ENCODE data around the gene MGMT.
"Not testable (repeated sequence)": the region's sequence is repeated elsewhere in the genome, so short reads cannot be mapped to it uniquely, and the experiment has no call there.

MGMT gene

DNA sequence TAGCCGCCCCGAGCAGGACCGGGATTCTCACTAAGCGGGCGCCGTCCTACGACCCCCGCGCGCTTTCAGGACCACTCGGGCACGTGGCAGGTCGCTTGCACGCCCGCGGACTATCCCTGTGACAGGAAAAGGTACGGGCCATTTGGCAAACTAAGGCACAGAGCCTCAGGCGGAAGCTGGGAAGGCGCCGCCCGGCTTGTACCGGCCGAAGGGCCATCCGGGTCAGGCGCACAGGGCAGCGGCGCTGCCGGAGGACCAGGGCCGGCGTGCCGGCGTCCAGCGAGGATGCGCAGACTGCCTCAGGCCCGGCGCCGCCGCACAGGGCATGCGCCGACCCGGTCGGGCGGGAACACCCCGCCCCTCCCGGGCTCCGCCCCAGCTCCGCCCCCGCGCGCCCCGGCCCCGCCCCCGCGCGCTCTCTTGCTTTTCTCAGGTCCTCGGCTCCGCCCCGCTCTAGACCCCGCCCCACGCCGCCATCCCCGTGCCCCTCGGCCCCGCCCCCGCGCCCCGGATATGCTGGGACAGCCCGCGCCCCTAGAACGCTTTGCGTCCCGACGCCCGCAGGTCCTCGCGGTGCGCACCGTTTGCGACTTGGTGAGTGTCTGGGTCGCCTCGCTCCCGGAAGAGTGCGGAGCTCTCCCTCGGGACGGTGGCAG is at the start of gene MGMT:
TSS of gene MGMT (plus strand) at position 539 of the 656 bp plus-strand sequence.
- no peak for DNase-seq

DNA sequence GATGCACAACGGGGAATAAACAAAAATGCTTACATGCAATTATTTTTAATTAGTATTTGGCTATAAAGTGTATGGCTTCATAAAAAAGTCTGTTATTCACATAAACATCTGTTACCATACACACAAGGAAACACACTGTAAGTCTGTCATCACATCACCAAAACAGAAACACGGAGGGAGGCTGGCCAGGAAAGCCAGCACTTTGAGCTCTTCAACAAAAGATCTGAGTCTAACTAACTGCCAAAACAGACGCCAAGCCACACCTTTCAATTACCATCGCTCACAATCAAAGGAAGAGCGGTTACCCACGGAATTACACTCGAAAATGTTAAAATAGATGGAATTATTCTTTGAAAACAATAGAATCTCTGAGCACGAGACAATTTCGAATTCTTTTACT is 49.2 kb upstream of the MGMT start:
- DNase-seq = no peak

DNA sequence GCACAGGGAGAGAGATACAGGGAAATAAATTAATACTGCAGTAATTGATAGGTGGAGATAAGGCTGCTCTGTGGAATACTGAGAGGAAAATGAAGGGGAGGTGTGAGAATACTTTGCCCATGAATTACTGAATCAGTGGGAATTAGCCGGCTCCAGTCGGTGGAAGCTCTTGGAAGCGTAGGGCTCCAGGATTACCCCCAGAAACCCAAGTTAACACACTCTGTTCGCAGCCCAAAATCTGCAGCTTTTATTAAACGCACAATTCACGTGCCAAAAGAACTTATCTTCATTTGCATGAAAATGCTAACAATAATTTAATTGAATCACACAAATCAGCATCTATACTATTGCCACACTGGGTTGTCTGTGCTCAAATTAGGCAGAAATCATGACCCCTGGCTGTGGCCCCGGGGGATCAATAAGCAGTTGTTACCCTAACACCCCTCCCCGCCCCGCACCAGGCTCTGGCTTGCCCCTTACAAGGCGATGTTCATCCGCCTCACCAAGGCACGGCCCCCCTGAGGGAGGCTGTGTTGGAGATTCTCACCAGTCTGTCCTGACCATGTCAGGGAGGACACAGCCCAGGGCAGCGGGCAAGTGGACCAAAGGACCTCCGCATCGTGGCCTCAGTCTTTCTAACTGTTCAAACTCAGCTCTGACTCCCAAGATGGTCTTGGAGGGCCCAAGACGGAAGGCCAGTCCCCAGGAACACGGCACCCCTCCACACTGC is 48.4 kb upstream of the MGMT start:
- no peak for DNase-seq

DNA sequence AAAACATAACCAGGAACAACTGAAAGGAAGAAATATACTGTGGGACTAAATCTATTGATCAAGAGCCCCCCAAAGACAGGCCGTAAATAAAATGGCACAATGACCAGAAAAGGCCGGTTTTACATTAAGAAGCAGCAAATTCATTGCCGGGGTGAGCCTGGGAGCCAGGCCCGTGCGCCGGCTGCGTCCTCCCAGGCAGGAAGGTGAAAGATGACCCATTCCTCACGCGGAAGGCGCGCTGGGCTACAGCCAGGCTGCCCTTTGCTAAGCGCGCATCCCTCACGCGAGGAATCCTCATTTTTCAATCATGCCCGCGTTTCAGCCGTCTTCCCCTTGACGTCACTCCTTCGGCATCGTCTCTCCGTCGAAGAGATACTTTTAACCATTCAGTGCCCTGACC is 47.6 kb upstream of the MGMT start:
- DNase-seq = no peak

DNA sequence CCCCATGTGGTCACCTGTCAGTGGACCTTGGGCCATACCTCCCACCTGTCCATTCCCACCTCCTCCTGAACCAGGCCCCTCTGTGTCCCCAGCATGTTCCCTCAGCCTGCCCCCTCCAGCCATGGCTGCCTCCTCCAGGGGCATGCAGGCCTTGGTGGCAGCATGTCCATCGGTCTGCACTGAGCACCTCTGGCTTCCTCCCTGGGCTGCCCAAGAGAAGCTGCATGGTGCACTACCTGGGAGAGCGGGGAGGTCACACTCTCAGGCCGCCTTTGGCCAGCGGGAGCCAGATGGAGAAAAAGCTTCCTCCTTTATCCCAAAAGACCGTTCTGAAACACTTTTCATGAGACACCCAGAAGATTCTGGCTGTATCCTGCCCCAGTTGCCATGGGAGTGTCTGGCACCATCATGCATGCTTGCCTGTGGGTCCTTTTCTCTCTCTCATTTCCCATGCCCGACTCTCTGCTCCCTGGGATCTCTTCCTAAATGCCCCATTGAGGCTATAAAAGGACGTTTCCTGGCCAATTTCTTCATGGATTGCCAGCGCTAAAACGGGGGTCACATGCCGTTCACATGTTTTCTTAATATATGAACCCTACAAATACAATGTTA is 45.5 kb upstream of the MGMT start:
- DNase-seq = no peak

DNA sequence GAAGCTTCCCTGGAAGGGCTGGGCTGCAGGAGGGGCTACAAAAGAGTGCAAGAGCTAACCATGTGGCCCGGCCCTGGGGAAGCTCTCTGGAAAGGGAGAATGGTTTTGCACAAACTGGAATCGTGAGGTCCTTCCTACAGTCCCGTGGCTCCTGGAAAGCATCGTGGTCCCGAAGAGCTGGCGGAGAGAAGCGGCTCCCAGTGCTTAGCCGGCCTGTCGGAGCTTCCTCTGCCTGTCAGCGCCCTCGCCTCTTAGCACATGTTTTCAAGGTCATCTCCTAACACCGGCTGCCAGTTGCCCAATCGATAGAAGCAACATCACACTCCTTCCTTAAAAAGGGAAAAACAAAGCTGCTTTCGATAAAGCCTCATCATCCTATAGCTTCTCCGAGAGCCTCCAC is 42.1 kb upstream of the MGMT start:
- no peak for DNase-seq

DNA sequence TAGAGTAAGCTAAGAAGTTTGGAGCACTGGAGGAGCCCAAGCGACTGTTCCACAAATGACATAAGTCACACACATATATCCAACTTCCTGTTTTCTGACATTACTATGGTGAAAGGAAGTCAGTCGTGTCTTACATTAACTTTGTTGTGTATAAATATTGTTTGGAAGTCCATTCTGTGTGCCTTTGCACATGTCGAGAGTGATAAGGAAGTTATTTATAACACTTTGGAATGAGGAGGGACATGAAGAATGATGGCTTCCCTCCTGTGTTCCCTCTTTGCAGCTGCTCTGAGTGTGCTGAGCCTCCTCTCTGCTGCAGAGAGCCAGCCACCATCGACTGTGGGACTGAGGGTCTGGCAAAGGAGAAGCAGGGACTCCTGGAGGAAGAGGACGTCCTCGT is 40.4 kb upstream of the MGMT start:
- no peak for DNase-seq

DNA sequence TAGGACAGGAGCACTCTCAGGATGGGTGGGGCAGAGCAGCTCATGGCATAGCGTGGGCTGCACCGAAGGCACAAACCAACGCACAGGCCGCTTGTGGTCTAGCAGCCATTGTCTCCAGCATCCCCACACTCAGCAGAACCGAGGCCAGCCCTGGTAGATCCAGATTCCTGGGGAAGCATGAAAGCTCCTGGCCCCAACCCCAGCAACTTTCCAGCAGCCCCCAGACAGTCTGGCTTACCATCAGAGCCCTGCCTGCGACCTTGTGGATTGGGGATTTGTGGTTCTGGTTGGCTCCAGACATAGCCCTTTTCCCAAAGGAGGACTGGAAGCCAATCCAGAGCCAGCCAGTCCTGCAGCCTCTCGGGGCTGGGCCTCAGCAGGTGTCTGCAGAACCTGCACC is 33.8 kb upstream of the MGMT start:
- no peak for DNase-seq

DNA sequence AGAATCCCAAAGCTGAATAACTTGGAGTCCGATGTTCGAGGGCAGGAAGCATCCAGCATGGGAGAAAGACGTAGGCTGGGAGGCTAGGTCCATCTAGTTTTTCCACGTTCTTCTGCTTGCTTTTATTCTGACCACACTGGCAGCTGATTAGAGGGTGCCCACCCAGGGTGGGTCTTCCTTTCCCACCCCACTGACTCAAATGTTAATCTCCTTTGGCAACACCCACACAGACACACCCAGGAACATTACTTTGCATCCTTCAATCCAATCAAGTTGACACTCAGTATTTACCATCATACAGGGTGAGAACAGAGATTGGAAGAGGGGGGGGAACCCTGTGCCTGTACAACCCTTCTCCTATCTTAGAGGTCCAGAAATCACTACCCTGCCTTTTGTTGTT is 31.3 kb upstream of the MGMT start:
- not testable (repeated sequence) for DNase-seq

DNA sequence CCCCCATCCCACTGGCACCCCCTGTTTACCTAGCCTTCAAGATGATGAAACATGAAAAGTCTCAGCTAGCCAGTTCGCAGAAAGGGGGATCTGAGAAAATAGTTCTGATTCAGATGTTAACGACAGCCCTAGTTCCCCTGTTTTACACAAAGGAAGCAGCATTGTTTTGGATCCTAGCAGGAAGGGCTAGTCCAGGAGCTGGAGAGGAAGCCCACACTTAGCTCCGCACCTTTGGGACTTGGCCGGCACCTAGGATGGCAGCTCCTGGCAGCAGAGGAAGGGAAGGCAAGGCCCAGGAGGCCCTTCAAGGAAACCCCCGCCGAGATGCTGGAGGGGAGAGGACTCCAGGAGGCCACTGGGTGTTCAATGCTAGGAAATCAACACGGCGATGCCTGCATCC is 29.0 kb upstream of the MGMT start:
- no peak for DNase-seq

DNA sequence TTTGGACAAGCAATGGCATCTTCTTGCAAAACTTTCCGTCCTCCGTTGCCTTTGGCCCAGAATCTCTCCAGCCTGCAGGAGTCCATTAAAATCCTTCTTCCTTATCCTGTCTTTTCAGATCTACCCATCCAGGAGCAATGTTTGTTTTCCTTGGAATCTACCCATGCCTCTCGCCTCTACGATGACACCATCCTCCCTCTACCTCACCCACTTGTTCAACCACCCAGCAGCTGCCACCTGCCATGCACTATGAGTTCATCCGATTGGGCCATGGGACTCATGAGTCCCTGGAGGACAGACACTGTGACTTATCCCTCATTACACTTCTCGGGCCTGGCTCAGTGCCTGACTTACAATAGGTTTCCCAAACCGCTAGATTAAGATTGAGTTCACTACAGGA is 26.8 kb upstream of the MGMT start:
- no peak for DNase-seq

DNA sequence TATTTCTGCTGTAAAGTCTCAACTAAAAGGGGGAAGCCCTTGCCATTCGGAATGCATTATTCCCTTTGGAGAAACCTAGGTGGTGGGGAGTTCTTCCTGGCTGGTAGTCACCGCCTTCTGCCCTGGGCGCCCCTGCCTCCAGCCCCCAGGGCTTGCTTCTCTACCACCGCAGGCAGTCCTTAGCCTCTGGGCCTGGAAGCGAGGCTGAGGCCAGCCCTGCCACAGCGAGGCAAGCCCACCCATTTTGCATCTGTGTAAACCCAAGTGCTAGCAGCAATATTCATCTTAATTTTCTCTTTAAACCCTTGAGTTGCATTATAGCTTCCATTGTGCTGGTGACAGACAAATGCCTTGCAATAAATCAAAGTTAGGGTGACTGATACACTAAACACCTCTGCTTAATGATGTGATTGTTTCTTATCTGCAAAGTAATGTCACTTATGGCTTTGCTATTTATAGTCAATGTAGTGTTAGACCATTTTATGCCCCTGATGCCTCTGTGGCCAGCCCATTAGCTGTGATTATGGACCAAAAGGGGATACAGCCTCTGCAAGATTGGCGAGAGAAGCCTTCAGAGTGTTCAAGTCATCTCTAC is 26.2 kb upstream of the MGMT start:
- DNase-seq = no peak

DNA sequence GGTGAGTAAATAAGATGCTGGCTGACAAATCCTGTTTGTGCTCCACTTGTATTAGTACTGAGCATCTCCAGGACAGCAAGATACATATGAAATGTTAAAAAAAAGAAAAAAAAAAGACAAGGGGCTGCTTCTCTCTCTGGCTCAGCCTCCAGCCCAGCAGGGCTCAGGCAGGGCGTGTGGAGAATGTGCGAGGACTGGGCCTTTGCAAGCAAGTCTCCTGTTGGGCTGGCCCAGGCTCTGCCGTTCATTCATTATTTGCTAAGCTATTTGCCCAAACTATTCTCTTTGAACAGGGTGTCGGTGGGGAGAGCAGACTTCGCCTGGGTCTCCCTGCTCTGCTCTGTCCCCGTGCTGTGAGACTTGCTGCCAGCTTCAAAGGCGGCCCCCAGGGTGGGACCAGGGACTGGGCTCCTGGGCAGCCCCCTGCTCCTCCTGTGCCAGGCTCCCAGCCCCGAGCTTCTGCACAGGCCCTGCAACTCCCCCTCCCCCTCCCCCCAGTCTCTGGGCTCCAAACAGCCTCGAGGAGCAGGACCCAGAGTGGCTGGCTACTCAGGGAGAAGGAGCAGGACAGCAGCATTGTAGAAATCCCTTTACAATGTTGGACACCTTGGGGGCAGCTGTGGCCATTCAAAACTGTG is 25.6 kb upstream of the MGMT start:
- no peak for DNase-seq

DNA sequence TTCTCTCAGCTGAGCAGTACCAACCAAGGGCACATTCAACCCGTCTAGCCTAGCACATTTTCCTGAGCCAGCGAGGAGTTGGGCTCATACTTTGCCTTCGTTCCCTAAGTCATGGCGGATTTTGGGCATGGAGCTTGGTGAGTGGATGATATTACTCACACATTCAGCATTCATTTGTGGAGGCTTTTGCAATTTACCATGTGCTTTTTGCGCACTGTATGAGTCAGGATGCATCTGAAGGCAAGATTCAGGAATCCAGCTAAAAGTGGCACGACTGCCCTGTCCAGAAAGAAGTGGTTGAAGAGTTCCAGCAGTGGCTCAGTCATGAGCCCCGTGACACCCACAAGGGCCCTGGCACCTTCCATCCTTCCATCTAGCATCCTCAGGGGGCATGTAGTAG is 24.2 kb upstream of the MGMT start:
- no peak for DNase-seq

DNA sequence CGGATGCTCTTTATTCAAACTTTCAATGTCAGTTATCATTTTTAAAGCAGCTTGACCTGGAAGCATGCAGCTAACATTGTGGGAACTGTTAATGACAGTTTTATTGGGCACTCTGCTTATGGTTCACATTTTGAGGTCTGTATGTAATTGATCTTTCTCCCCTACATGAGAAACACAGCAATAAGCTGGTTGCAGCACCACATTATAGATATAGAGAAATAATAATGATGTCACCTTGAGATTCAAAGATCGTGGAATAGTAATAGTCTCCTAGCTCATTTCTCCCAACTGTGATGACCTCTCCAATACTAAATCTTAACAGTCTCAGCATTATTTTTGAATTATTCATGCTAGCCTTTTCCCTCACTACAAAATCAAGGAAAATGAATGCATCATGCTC is 22.7 kb upstream of the MGMT start:
- no peak for DNase-seq

DNA sequence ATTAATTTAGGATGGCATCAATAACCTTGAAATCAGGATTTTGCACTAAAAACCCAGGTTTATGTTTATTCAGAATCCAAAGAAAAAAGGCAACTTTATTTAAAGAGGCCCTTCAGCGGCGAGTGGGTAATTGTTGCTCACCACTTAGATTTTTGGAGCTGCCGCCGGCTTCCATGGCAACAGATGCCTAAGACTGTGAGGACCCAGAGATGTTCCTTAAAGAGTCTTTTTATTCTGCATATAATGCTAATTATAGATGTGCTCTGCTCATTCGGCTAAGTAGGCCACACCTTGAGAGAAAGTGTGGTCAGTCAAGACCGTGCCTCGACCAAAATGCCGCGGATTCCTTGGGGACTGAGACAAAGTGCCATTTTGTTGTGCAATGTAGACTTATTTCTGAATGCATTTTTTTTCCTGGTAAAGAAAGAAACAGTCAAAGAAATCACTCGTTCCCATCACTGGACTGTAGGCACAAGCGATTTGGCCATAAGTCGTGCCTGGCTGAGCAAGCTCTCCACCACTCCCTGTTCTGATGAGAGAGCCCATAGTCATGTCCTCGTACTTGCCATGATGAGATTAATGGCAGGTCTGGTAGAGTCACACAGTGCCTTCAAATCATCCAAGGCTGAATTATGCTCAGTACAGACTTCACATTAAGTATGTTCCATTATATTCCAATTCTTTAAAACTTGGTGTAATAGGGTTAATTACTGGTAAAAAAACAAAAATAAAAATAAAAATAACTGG is 21.4 kb upstream of the MGMT start:
- no peak for DNase-seq

DNA sequence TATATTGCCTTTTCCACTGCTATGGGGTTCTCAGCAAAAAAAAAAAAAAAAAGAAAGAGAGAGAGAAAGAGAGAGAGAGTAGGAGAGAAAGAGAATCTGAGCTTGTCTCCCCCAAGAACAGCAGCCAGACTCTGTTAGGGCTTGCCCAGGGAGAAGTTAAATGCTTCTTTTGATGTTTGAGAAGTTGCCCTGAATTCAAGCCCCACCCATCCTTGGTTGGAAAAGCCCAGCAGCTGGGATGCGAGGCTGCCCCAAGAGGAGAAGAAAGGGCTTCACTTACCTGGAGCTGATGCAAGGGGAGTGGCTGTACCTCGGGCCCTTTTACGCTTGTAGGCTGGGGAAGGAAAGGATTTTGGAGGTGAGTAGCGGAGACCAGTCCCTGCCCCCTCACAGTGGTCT is 20.9 kb upstream of the MGMT start:
- no peak for DNase-seq

DNA sequence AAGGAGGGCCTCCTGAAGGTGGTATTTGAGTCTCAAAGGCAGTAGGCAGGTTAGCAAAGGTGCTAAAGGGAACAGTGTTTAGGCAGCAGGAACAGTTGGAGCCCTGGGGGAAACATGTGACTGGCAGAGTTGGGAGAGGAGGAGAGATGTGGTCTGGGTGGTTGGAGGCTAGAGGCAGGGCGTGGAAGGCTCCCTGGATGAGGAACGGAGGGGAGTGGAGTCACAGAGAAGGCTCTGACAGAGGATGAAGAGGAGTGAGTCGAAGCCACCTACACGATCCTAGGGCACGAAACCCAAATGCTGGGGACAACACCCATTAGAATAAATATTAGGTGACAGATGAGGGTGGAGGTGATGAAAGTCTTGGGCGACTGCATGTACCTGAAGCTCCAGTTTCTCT is 19.6 kb upstream of the MGMT start:
- no peak for DNase-seq

DNA sequence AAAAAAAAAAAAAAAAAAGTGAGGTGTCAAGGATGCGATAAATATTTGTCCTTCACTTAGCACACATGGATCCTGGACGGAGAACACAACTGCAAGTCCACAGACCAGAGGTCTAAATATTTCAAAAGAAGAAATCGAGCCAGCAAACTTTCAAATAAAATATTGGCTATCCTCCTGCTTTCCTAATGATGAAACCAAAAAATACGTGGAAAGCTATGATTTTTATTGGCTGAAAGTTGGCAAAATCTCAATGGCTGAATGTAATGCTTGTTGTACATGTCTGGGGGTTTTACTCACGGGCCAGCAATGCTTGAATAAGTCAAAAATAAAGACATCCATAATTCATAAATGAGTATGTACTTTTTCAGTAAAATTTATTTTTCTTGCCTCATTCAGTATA is 19.0 kb upstream of the MGMT start:
- no peak for DNase-seq

DNA sequence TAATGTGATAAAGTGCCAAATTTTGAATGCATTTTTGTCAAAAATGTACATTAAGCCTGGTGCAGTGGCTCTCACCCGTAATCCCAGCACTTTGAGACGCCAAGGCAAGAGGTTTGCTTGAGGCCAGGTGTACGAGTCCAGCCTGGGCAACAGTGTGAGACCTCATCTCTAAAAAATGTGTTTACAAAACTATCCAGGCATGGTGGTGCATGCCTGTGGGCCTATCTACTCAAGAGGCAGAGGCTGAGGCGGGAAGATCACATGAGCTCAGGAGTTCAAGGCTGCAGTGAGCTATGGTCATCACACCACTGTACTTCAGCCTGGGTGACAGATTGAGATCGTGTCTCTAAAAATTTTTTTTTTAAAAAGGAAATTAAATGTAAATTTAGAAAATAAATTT is 18.5 kb upstream of the MGMT start:
- DNase-seq = no peak

DNA sequence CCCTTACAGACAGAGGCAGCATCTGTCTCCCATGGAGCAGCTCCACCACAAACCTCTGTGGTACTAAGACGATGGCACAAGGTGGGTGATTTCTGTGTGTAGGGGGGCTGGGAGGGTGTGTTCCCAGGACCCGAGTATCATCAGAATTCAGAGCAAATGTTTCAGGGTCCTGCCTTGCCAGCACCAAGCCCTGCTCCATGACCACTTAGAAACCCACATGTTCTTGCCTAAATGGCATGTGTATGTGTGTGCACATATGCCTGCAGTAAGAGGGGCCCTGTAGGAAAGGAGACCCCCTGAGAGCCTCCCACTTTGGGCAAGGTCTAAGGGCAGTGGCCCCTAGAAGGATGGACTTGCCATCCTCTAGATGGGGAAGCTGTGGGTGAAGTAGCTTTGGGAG is 17.1 kb upstream of the MGMT start:
- no peak for DNase-seq

DNA sequence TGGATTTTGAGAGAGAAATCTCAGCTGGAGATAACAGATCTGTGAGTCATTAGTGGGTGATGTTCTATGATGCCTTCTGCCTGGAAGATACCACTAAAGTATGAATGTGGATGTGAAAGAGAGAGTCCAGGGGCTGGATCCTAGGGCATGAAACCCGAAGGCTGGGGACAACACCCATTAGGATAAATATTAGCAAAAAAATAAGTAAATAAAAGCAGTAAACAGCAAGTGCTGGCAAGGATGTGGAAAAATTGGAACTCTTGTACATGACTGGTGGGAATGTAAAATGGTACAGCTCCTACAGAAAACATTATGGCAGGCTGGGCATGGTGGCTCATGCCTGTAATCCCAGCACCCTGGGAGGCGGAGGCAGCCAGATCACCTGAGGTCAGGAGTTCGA is 16.6 kb upstream of the MGMT start:
- no peak for DNase-seq

DNA sequence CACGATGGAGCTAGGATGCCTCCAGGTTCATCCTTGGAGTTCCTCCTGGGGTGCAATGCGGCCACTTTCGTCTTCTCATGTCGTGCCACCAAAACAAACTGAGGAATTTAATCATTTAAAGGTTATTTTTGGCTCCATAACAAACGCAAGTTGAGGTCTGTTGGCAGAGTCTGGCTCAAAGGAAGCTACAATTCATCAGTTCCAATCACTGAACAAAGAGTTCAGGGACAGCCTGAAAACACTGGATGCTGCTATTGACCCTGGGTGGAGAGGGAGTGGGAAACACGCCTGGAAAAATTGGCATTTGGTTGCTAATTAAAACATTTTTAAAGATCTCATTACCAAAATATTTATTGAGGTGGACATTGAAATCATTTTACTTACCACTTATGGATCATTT is 11.4 kb upstream of the MGMT start:
- DNase-seq = no peak

Measured in NCI-H1417 treated with DMSO at 0.1 percent for 48 hours (cell line).